Neuron (in vitro differentiated cells): Measurements from ENCODE around the gene KIF26B.

Source experiments
- H2AFZ ChIP-seq: one replicate; pipeline ENCODE4 v1.6.1; 2013; ENCODE audit warnings: low read depth, mild to moderate bottlenecking, inconsistent platforms, low read length, moderate library complexity
- H3K27me3 ChIP-seq: one replicate; pipeline ENCODE4 v1.6.1; 2013; ENCODE audit warnings: low read length; ENCODE audit not compliant: insufficient read depth
- H3K36me3 ChIP-seq: one replicate; pipeline ENCODE4 v1.6.1; 2013; ENCODE audit warnings: low read length; ENCODE audit not compliant: insufficient read depth
- H3K4me1 ChIP-seq: one replicate; pipeline ENCODE4 v1.6.1; 2013; ENCODE audit warnings: low read length; ENCODE audit not compliant: insufficient read depth
- H3K4me3 ChIP-seq: 2 replicates; pipeline ENCODE4 v1.5.1; 2013; ENCODE audit warnings: mild to moderate bottlenecking, low read length, moderate library complexity
- H3K9me3 ChIP-seq: one replicate; pipeline ENCODE4 v1.6.1; 2013; ENCODE audit warnings: low read length

Gene KIF26B

GRCh38 chr1:245225322-245226202, 70.8 kb downstream of the KIF26B start:
- no peaks in the 10 kb centered on the region for H3K4me1 ChIP-seq

DNA sequence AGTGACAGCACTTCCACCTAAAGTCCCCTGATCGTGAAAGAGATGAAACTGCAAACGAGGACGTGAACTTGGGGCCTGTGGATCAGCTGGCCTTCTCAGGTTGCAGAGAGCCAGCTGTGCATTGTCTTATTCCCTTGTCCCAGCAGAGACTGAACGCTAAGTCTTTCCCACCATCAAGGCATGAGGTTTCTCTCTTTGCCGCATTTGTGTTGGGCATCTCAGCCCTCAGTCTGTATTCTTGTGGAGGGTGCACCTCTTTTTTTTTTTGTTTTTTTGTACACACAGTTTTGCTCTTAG, 71.4 kb downstream of the KIF26B start:
- no peak overlapping the region for H2AFZ ChIP-seq
- no peaks in the 10 kb centered on the region for H3K27me3 ChIP-seq
- no peak overlapping the region for H3K4me3 ChIP-seq
- H3K4me1 ChIP-seq = no peaks in the 10 kb centered on the region
- H3K9me3 ChIP-seq = no peaks in the 10 kb centered on the region
- no peaks in the 10 kb centered on the region for H3K36me3 ChIP-seq

More at GRCh38 chr1:245225322-245226202, 70.8 kb downstream of the KIF26B start:
- Histone ChIP-seq H3K9me3 (no peaks in the 10 kb centered on the region), H3K36me3 (no peaks in the 10 kb centered on the region), H3K27me3 (no peaks in the 10 kb centered on the region), H3K4me3 (no peak overlapping the region), H2AFZ (no peak overlapping the region)

GRCh38 chr1:245229051-245229450, 74.3 kb downstream of the KIF26B start:
- no peak overlapping the region for H3K4me3 ChIP-seq
- no peaks in the 10 kb centered on the region for H3K27me3 ChIP-seq
- no peaks in the 10 kb centered on the region for H3K36me3 ChIP-seq
- no peaks in the 10 kb centered on the region for H3K9me3 ChIP-seq
- no peak overlapping the region for H2AFZ ChIP-seq
- H3K4me1 ChIP-seq = peaks cover under 1% of the 10 kb centered on the region

- no peak overlapping the region for H3K4me3 ChIP-seq
- H2AFZ ChIP-seq = no peak overlapping the region
- H3K4me1 ChIP-seq = peaks cover 22% of the 10 kb centered on the region
- H3K9me3 ChIP-seq = no peaks in the 10 kb centered on the region
- H3K36me3 ChIP-seq = no peaks in the 10 kb centered on the region
- no peaks in the 10 kb centered on the region for H3K27me3 ChIP-seq
These were observed 78.1 kb downstream of the KIF26B start for GRCh38 chr1:245232931-245233330.

DNA sequence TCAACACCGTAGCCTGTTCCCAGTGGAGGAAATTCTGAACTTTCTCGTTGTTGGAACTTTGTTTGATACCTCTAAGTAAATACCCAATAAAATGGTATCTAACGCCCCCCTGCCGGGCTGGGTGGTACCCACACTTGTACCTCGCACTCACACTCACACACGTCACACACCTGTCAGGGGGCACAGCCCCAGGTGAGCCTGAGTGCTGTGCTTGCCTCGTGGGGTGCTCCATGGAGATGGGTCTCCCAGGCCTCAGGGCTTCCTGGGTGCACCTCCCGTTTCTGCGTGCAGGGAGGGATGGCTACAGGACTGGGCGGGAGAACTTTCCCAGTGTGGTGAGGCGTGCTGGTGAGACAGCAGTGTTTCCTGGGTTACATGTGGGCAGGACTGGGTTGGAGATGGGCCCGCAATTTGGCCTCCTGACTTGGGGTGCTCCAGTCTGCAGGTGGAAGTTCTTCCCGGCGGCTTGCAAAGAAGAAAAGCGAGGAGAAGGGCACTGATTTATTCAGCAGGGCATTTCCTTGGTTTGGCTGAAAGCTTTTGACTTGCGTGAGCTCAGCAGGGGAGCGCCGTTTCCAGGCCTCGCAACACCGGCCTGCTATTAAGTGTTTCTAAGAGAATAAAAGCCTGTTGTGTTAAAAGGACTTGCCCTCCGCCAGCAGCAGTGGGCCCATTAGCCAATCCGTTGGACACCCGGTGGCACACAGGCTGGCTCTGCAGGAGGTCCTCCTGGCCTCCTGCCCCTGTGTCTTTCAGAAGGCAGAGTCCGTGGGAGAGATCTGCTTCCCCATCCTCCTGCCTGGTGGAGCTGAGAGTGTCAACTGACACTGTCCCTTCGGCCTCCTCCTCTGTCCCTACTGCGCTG, 79.7 kb downstream of the KIF26B start:
- Histone ChIP-seq H3K9me3 (no peaks in the 10 kb centered on the region), H3K36me3 (no peaks in the 10 kb centered on the region), H3K4me3 (no peak overlapping the region), H2AFZ (no peak overlapping the region), H3K27me3 (no peaks in the 10 kb centered on the region), H3K4me1 (peaks cover 22% of the 10 kb centered on the region)

DNA sequence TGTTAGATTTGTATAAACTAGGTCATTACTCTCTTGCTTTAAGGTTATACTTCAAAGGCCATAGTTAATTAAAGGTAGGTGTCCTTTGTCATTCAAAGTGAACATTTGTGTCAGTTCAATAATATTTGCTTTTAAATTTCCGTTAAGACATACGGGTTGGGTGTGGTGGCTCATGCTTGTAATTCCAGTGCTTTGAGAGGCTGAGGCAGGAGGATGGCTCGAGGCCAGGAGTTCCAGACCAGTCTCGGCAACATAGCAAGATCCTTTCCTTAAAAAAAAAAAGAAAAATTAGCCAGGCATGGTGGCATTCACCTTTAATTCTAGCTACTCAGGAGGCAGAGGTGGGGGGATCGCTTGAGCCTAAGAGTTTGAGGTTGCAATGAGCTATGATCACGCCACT, 80.4 kb downstream of the KIF26B start:
- Histone ChIP-seq H3K4me1 (peaks cover 22% of the 10 kb centered on the region), H3K9me3 (no peaks in the 10 kb centered on the region), H3K36me3 (no peaks in the 10 kb centered on the region), H3K4me3 (no peak overlapping the region), H2AFZ (no peak overlapping the region), H3K27me3 (no peaks in the 10 kb centered on the region)

- H3K4me3 ChIP-seq = no peak overlapping the region
- H3K27me3 ChIP-seq = no peaks in the 10 kb centered on the region
- no peak overlapping the region for H2AFZ ChIP-seq
- H3K9me3 ChIP-seq = no peaks in the 10 kb centered on the region
- peaks cover 5% of the 10 kb centered on the region for H3K4me1 ChIP-seq
- no peaks in the 10 kb centered on the region for H3K36me3 ChIP-seq
These were observed 85.9 kb downstream of the KIF26B start for GRCh38 chr1:245240648-245241165.

DNA sequence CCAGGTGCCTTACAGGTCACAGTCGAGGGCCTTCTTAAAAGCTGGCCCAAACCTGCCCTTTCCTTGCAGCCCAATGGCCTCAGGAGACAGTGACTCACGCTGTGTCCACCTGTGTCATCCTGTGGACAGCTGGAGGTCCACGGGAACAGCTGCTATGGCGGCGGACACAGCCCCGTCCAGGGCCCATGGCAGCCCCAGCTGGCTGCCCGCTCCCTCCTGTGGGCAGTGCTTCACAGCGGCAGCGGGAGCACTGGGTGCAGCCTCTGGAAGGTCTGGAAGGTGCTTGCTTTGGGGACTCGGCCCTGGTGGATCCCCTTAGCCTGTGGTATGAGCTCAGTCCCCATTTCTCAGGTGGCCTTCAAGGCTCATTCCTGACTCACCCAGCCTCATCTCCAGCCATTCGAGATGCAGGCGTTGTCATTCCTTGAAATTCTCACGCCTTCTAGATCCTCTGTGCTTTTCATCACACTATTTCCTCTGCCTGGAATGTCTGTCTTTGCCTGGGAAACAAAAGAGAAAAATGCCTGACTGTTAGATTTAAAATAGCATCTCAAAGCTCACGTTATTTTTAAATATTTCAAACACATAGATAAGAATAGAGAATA, 86.8 kb downstream of the KIF26B start:
- no peaks in the 10 kb centered on the region for H3K27me3 ChIP-seq
- H3K4me1 ChIP-seq = peaks cover 3% of the 10 kb centered on the region
- no peaks in the 10 kb centered on the region for H3K9me3 ChIP-seq
- no peak overlapping the region for H3K4me3 ChIP-seq
- no peaks in the 10 kb centered on the region for H3K36me3 ChIP-seq
- no peak overlapping the region for H2AFZ ChIP-seq

- Histone ChIP-seq H3K36me3 (no peaks in the 10 kb centered on the region), H3K4me3 (no peak overlapping the region), H3K27me3 (no peaks in the 10 kb centered on the region), H3K4me1 (peaks cover 3% of the 10 kb centered on the region), H3K9me3 (no peaks in the 10 kb centered on the region), H2AFZ (no peak overlapping the region)
These were observed 88.2 kb downstream of the KIF26B start for GRCh38 chr1:245242989-245243388.

GRCh38 chr1:245245021-245245667, 90.4 kb downstream of the KIF26B start:
- H3K9me3 ChIP-seq = no peaks in the 10 kb centered on the region
- peaks cover 3% of the 10 kb centered on the region for H3K4me1 ChIP-seq
- H3K27me3 ChIP-seq = no peaks in the 10 kb centered on the region
- no peak overlapping the region for H3K4me3 ChIP-seq
- no peak overlapping the region for H2AFZ ChIP-seq
- no peaks in the 10 kb centered on the region for H3K36me3 ChIP-seq

DNA sequence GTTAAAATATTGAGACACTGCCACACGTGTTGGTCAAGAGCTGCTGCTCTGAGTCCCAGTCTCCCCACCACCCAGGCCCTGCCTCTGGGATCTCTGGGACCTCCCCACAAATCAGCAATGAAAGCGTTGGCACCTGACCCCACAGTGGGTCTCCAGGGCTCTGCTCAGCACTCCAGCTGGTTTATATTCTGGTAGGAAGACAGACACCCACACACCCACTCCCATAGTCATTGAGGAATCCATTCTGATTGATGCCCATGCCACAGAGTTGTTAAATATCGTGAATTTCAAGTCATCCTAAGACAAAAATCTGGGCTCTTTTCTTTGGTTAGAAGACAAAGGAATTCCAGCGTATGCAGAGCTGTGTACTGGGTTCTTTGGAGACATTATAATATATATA, 91.6 kb downstream of the KIF26B start:
- H2AFZ ChIP-seq = no peak overlapping the region
- H3K4me3 ChIP-seq = no peak overlapping the region
- no peaks in the 10 kb centered on the region for H3K36me3 ChIP-seq
- no peaks in the 10 kb centered on the region for H3K27me3 ChIP-seq
- peaks cover 3% of the 10 kb centered on the region for H3K4me1 ChIP-seq
- H3K9me3 ChIP-seq = peaks cover 2% of the 10 kb centered on the region

DNA sequence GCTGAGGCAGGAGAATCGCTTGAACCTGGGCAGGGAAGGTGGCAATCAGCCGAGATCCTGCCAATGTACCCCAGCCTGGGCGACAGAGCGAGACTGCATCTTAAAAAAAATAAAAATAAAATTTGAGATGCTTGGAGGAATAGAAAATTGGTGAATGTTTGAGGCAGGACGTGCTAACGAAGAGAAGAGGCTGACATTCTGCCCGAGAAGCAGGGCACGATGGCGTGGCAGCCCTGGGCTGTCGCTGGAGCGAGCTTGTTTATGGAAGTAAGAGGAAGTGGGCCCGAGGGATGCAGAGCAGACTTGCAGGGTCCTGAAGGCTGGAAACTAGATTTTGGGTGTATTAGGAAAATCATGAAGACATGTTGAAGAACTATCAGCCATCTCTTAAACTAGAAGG, 92.6 kb downstream of the KIF26B start:
- Histone ChIP-seq H3K27me3 (no peaks in the 10 kb centered on the region), H3K36me3 (no peaks in the 10 kb centered on the region), H3K9me3 (peaks cover 2% of the 10 kb centered on the region), H3K4me1 (peaks cover 3% of the 10 kb centered on the region), H2AFZ (no peak overlapping the region), H3K4me3 (no peak overlapping the region)
